ENCODE data around the gene TDRD12.
"Not testable (repeated sequence)": the region's sequence is repeated elsewhere in the genome, so short reads cannot be mapped to it uniquely, and the experiment has no call there.

Gene TDRD12

GRCh38 chr19:32781280-32781679, 61.7 kb downstream of the TDRD12 start:
- Histone ChIP-seq H3K9ac (ENCODE audit: low read length in 2 of 2) (no peak overlapping the region), H3K27ac (ENCODE audit: low read length) (no peak overlapping the region), H3K4me3 (ENCODE audit: low read length in 2 of 2) (no peak overlapping the region), H3K4me1 (ENCODE audit: control insufficient read depth, insufficient read depth, low read length) (no peaks in the 10 kb centered on the region), H3K36me3 (ENCODE audit: control insufficient read depth in 2 of 2, insufficient read depth in 2 of 2, low read length in 2 of 2) (no peaks in the 10 kb centered on the region), H3K9me3 (ENCODE audit: control insufficient read depth in 2 of 2, low read length in 2 of 2) (peaks cover 5 to 7% of the 10 kb centered on the region in 2 donors), H3K27me3 (ENCODE audit: control insufficient read depth in 1 of 2, insufficient read depth in 2 of 2, low read length in 2 of 2) (no peaks in the 10 kb centered on the region)

GRCh38 chr19:32782089-32782488, 62.5 kb downstream of the TDRD12 start:
- not testable (repeated sequence) for H3K4me1 ChIP-seq (ENCODE audit: control insufficient read depth, insufficient read depth, low read length); H3K9me3 ChIP-seq (ENCODE audit: control insufficient read depth in 2 of 2, low read length in 2 of 2); H3K4me3 ChIP-seq (ENCODE audit: low read length in 2 of 2); H3K36me3 ChIP-seq (ENCODE audit: control insufficient read depth in 2 of 2, insufficient read depth in 2 of 2, low read length in 2 of 2); H3K27me3 ChIP-seq (ENCODE audit: control insufficient read depth in 1 of 2, insufficient read depth in 2 of 2, low read length in 2 of 2); H3K9ac ChIP-seq (ENCODE audit: low read length in 2 of 2); H3K27ac ChIP-seq (ENCODE audit: low read length)

- not testable (repeated sequence) for H3K27me3 ChIP-seq (ENCODE audit: control insufficient read depth in 1 of 2, insufficient read depth in 2 of 2, low read length in 2 of 2); H3K9me3 ChIP-seq (ENCODE audit: control insufficient read depth in 2 of 2, low read length in 2 of 2); H3K4me3 ChIP-seq (ENCODE audit: low read length in 2 of 2); H3K4me1 ChIP-seq (ENCODE audit: control insufficient read depth, insufficient read depth, low read length); H3K27ac ChIP-seq (ENCODE audit: low read length); H3K9ac ChIP-seq (ENCODE audit: low read length in 2 of 2); H3K36me3 ChIP-seq (ENCODE audit: control insufficient read depth in 2 of 2, insufficient read depth in 2 of 2, low read length in 2 of 2)
These were observed 67.7 kb downstream of the TDRD12 start for GRCh38 chr19:32787161-32787813.

GRCh38 chr19:32787895-32788294, 68.3 kb downstream of the TDRD12 start:
- H3K36me3 ChIP-seq (ENCODE audit: control insufficient read depth in 2 of 2, insufficient read depth in 2 of 2, low read length in 2 of 2); H3K4me1 ChIP-seq (ENCODE audit: control insufficient read depth, insufficient read depth, low read length); H3K27me3 ChIP-seq (ENCODE audit: control insufficient read depth in 1 of 2, insufficient read depth in 2 of 2, low read length in 2 of 2); H3K27ac ChIP-seq (ENCODE audit: low read length); H3K9me3 ChIP-seq (ENCODE audit: control insufficient read depth in 2 of 2, low read length in 2 of 2); H3K4me3 ChIP-seq (ENCODE audit: low read length in 2 of 2); H3K9ac ChIP-seq (ENCODE audit: low read length in 2 of 2): not testable (repeated sequence)

- Histone ChIP-seq H3K4me1 (ENCODE audit: control insufficient read depth, insufficient read depth, low read length) (no peaks in the 10 kb centered on the region), H3K27me3 (ENCODE audit: control insufficient read depth in 1 of 2, insufficient read depth in 2 of 2, low read length in 2 of 2) (no peaks in the 10 kb centered on the region), H3K27ac (ENCODE audit: low read length) (no peak overlapping the region), H3K9me3 (ENCODE audit: control insufficient read depth in 2 of 2, low read length in 2 of 2) (no peaks in the 10 kb centered on the region), H3K4me3 (ENCODE audit: low read length in 2 of 2) (no peak overlapping the region), H3K36me3 (ENCODE audit: control insufficient read depth in 2 of 2, insufficient read depth in 2 of 2, low read length in 2 of 2) (no peaks in the 10 kb centered on the region), H3K9ac (ENCODE audit: low read length in 2 of 2) (no peak overlapping the region)
These were observed 69.9 kb downstream of the TDRD12 start for GRCh38 chr19:32789429-32789828.

- H3K4me3 ChIP-seq (ENCODE audit: low read length in 2 of 2): no peak overlapping the region
- H3K27me3 ChIP-seq (ENCODE audit: control insufficient read depth in 1 of 2, insufficient read depth in 2 of 2, low read length in 2 of 2): no peaks in the 10 kb centered on the region
- H3K27ac ChIP-seq (ENCODE audit: low read length): no peak overlapping the region
- no peak overlapping the region for H3K9ac ChIP-seq (ENCODE audit: low read length in 2 of 2)
- no peaks in the 10 kb centered on the region for H3K36me3 ChIP-seq (ENCODE audit: control insufficient read depth in 2 of 2, insufficient read depth in 2 of 2, low read length in 2 of 2)
- no peaks in the 10 kb centered on the region for H3K4me1 ChIP-seq (ENCODE audit: control insufficient read depth, insufficient read depth, low read length)
- no peaks in the 10 kb centered on the region for H3K9me3 ChIP-seq (ENCODE audit: control insufficient read depth in 2 of 2, low read length in 2 of 2)
These were observed 78.6 kb downstream of the TDRD12 start for GRCh38 chr19:32798201-32798600.

GRCh38 chr19:32800191-32800590, 80.6 kb downstream of the TDRD12 start:
- no peak overlapping the region for H3K4me3 ChIP-seq (ENCODE audit: low read length in 2 of 2)
- no peaks in the 10 kb centered on the region for H3K27me3 ChIP-seq (ENCODE audit: control insufficient read depth in 1 of 2, insufficient read depth in 2 of 2, low read length in 2 of 2)
- no peaks in the 10 kb centered on the region for H3K4me1 ChIP-seq (ENCODE audit: control insufficient read depth, insufficient read depth, low read length)
- H3K9ac ChIP-seq (ENCODE audit: low read length in 2 of 2): no peak overlapping the region
- no peaks in the 10 kb centered on the region for H3K9me3 ChIP-seq (ENCODE audit: control insufficient read depth in 2 of 2, low read length in 2 of 2)
- no peaks in the 10 kb centered on the region for H3K36me3 ChIP-seq (ENCODE audit: control insufficient read depth in 2 of 2, insufficient read depth in 2 of 2, low read length in 2 of 2)
- H3K27ac ChIP-seq (ENCODE audit: low read length): no peak overlapping the region

- H3K4me1 ChIP-seq (ENCODE audit: control insufficient read depth, insufficient read depth, low read length): no peaks in the 10 kb centered on the region
- H3K9me3 ChIP-seq (ENCODE audit: control insufficient read depth in 2 of 2, low read length in 2 of 2): no peaks in the 10 kb centered on the region
These were observed 81.2 kb downstream of the TDRD12 start for GRCh38 chr19:32800754-32801153.

GRCh38 chr19:32802840-32803239, 83.3 kb downstream of the TDRD12 start:
- Histone ChIP-seq H3K27me3 (ENCODE audit: control insufficient read depth in 1 of 2, insufficient read depth in 2 of 2, low read length in 2 of 2) (peaks cover 0 to 2% of the 10 kb centered on the region in 2 donors), H3K9me3 (ENCODE audit: control insufficient read depth in 2 of 2, low read length in 2 of 2) (no peaks in the 10 kb centered on the region), H3K36me3 (ENCODE audit: control insufficient read depth in 2 of 2, insufficient read depth in 2 of 2, low read length in 2 of 2) (no peaks in the 10 kb centered on the region), H3K4me1 (ENCODE audit: control insufficient read depth, insufficient read depth, low read length) (no peaks in the 10 kb centered on the region), H3K9ac (ENCODE audit: low read length in 2 of 2) (no peak overlapping the region), H3K4me3 (ENCODE audit: low read length in 2 of 2) (no peak overlapping the region), H3K27ac (ENCODE audit: low read length) (no peak overlapping the region)

More at GRCh38 chr19:32800754-32801153, 81.2 kb downstream of the TDRD12 start:
- Histone ChIP-seq H3K27me3 (ENCODE audit: control insufficient read depth in 1 of 2, insufficient read depth in 2 of 2, low read length in 2 of 2) (no peaks in the 10 kb centered on the region), H3K9ac (ENCODE audit: low read length in 2 of 2) (no peak overlapping the region), H3K4me3 (ENCODE audit: low read length in 2 of 2) (no peak overlapping the region), H3K36me3 (ENCODE audit: control insufficient read depth in 2 of 2, insufficient read depth in 2 of 2, low read length in 2 of 2) (no peaks in the 10 kb centered on the region), H3K27ac (ENCODE audit: low read length) (no peak overlapping the region)

- Histone ChIP-seq H3K4me3 (ENCODE audit: low read length in 2 of 2) (no peak overlapping the region), H3K9me3 (ENCODE audit: control insufficient read depth in 2 of 2, low read length in 2 of 2) (no peaks in the 10 kb centered on the region), H3K9ac (ENCODE audit: low read length in 2 of 2) (no peak overlapping the region), H3K27me3 (ENCODE audit: control insufficient read depth in 1 of 2, insufficient read depth in 2 of 2, low read length in 2 of 2) (peaks cover 0 to 2% of the 10 kb centered on the region in 2 donors), H3K4me1 (ENCODE audit: control insufficient read depth, insufficient read depth, low read length) (no peaks in the 10 kb centered on the region), H3K27ac (ENCODE audit: low read length) (no peak overlapping the region), H3K36me3 (ENCODE audit: control insufficient read depth in 2 of 2, insufficient read depth in 2 of 2, low read length in 2 of 2) (no peaks in the 10 kb centered on the region)
These were observed 88.7 kb downstream of the TDRD12 start for GRCh38 chr19:32808236-32808635.

GRCh38 chr19:32809254-32809653, 89.7 kb downstream of the TDRD12 start:
- H3K27me3 ChIP-seq (ENCODE audit: control insufficient read depth in 1 of 2, insufficient read depth in 2 of 2, low read length in 2 of 2): peaks cover 0 to 2% of the 10 kb centered on the region in 2 donors
- H3K9me3 ChIP-seq (ENCODE audit: control insufficient read depth in 2 of 2, low read length in 2 of 2): no peaks in the 10 kb centered on the region
- H3K36me3 ChIP-seq (ENCODE audit: control insufficient read depth in 2 of 2, insufficient read depth in 2 of 2, low read length in 2 of 2): no peaks in the 10 kb centered on the region
- H3K4me1 ChIP-seq (ENCODE audit: control insufficient read depth, insufficient read depth, low read length): no peaks in the 10 kb centered on the region
- no peak overlapping the region for H3K4me3 ChIP-seq (ENCODE audit: low read length in 2 of 2)
- no peak overlapping the region for H3K9ac ChIP-seq (ENCODE audit: low read length in 2 of 2)
- no peak overlapping the region for H3K27ac ChIP-seq (ENCODE audit: low read length)
